ENCODE results near the gene MSANTD7. TPM values are rescaled to one million over a fixed set of nuclear protein-coding genes. Genes with fewer than 3 reads are reported as not detected.

The MSANTD7 gene
- total and polyA plus RNA-seq, 7 experiments from 2014 or later, result 7.6 to 31.4 (median 17.2) TPM

DNA sequence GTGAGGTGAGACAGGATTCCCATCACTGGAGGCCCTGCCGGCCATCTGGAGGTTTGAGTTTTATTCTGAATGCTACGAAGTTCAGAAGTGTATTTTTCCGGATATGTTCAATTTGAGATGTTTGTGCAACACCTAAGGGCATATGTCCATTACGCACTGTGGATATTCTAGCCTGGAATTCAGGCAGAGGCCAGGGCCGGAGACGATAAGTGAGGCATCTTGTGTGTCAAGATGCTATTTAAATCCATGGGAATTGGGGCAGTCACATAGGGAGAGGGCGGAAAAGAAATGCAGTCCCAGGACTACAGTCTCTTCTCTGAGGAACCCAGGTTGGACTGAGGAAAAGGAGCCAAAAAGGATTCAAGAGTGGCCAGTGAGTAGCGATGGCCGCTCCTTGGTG, 38.7 kb downstream of the MSANTD7 start:
- Mint-ChIP-seq H3K4me3 (peak overlapping the region; percentile 52 to 97 (median 94)), H3K4me1 (peaks cover 5 to 40% (median 35%) of the 10 kb centered on the region in 7 donors), H3K27ac (peak overlapping the region in 5 of 9 donors; percentile 29 to 91 (median 67)), H3K36me3 (peaks cover 0 to 1% (median 0%) of the 10 kb centered on the region in 5 donors), H3K27me3 (no peaks in the 10 kb centered on the region), H3K9me3 (no peaks in the 10 kb centered on the region)
- peaks cover 4 to 7% of the 10 kb centered on the region in 2 donors for H3K4me1 ChIP-seq (ENCODE audit: control insufficient read depth in 2 of 2, insufficient read depth in 2 of 2, low read length in 2 of 2)
- no peak for ATAC-seq
- H3K27ac ChIP-seq (ENCODE audit: low read depth, low read length), result no peak overlapping the region
- POLR2A ChIA-PET, result interaction anchor here (1.7 kb wide), 1 partner anchor 39 kb away, joined by 3 read pairs; the partner anchor contains the start of genes CDNF, HSPA14 and MSANTD7
- peaks cover 0 to 5% (median 0%) of the 10 kb centered on the region in 3 experiments for H3K36me3 ChIP-seq (ENCODE audit: control insufficient read depth in 2 of 3, insufficient read depth in 3 of 3, low read length in 3 of 3)
- no peaks in the 10 kb centered on the region for H3K27me3 ChIP-seq (ENCODE audit: control insufficient read depth in 2 of 2, insufficient read depth in 2 of 2, low read length in 2 of 2)
- H3K9me3 ChIP-seq (ENCODE audit: control insufficient read depth in 2 of 3, low read length in 3 of 3), result no peaks in the 10 kb centered on the region
- H3K4me3 ChIP-seq (ENCODE audit: low read length), result no peak overlapping the region
- CTCF ChIA-PET, result interaction anchor here (0.9 kb wide), 1 partner anchor 10 kb away, joined by 3 read pairs; no protein-coding TSS in a partner anchor
- intact Hi-C loops (cut with micrococcal nuclease), result loop anchor here (5.0 to 10.0 kb wide), 7 partner anchors 294 to 1941 kb away; partner anchors contain the start of genes PHYH (in 1 of the 2), PTER (in 1 of the 2), RSU1 (in 1 of the 2) and SEPHS1 (in 1 of the 2)
- DNase-seq, result no peak

GRCh38 chr10:14878266-14879123, 40.4 kb downstream of the MSANTD7 start, which contains the start of gene SUV39H2:
SUV39H2 (plus strand) TSS chr10:14878866; CDS start chr10:14878889, 23 bp downstream.
- no peaks in the 10 kb centered on the region for H3K27me3 ChIP-seq (ENCODE audit: control insufficient read depth in 2 of 2, insufficient read depth in 2 of 2, low read length in 2 of 2)
- H3K4me3 ChIP-seq (ENCODE audit: low read length), result peak within 1 kb of the TSS; percentile 92
- H3K9me3 Mint-ChIP-seq, result no peaks in the 10 kb centered on the region
- ATAC-seq (peak; percentile 93), DNase-seq (peak; percentile 81 to 97 (median 87))
- CTCF ChIA-PET, result interaction anchor here (1.2 kb wide), 1 partner anchor 41 kb away, joined by 3 read pairs; the partner anchor contains the start of gene CDNF
- intact Hi-C loops (cut with micrococcal nuclease), result loop anchor here (1.0 to 10.0 kb wide), 18 partner anchors 26 to 1939 kb away; partner anchors contain the start of genes CDNF (in 2 of the 2), DCLRE1C (in 2 of the 2), HSPA14 (in 2 of the 2) and MEIG1 (in 2 of the 2)
- no peaks in the 10 kb centered on the region for H3K9me3 ChIP-seq (ENCODE audit: control insufficient read depth in 2 of 3, low read length in 3 of 3)
- peak within 1 kb of the TSS; percentile 92 to 97 (median 94) for H3K4me3 Mint-ChIP-seq
- peak within 1 kb of the TSS; percentile 87 for H3K27ac ChIP-seq (ENCODE audit: low read depth, low read length)
- H3K36me3 Mint-ChIP-seq, result peaks cover 0 to 8% (median 0%) of the 10 kb centered on the region in 5 donors
- POLR2A ChIA-PET, result interaction anchor here (0.8 to 2.8 kb wide), 9 partner anchors 20 to 321 kb away, joined by 3 to 28 read pairs (median 3); partner anchors contain the start of genes CDNF, DCLRE1C, HSPA14 and MSANTD7
- H3K27ac Mint-ChIP-seq, result peak within 1 kb of the TSS; percentile 71 to 94 (median 91)
- H3K27me3 Mint-ChIP-seq, result no peaks in the 10 kb centered on the region
- H3K4me1 ChIP-seq (ENCODE audit: control insufficient read depth in 2 of 2, insufficient read depth in 2 of 2, low read length in 2 of 2), result peaks cover 4 to 7% of the 10 kb centered on the region in 2 donors
- peaks cover 0 to 5% (median 0%) of the 10 kb centered on the region in 3 experiments for H3K36me3 ChIP-seq (ENCODE audit: control insufficient read depth in 2 of 3, insufficient read depth in 3 of 3, low read length in 3 of 3)
- H3K4me1 Mint-ChIP-seq, result peaks cover 7 to 46% (median 41%) of the 10 kb centered on the region in 7 donors

GRCh38 chr10:14879124-14879927, 41.2 kb downstream of the MSANTD7 start:
- intact Hi-C loops (cut with micrococcal nuclease), result loop anchor here (2.0 to 10.0 kb wide), 10 partner anchors 275 to 1938 kb away; partner anchors contain the start of genes FAM171A1 (in 1 of the 2), PHYH (in 1 of the 2), PTER (in 1 of the 2) and RSU1 (in 1 of the 2)
- Mint-ChIP-seq H3K36me3 (peaks cover 0 to 10% (median 0%) of the 10 kb centered on the region in 5 donors), H3K9me3 (no peaks in the 10 kb centered on the region), H3K4me1 (peaks cover 7 to 46% (median 41%) of the 10 kb centered on the region in 7 donors), H3K4me3 (peak overlapping the region; percentile 90 to 94 (median 92)), H3K27ac (peak overlapping the region; percentile 71 to 94 (median 85)), H3K27me3 (no peaks in the 10 kb centered on the region)
- Histone ChIP-seq H3K9me3 (ENCODE audit: control insufficient read depth in 2 of 3, low read length in 3 of 3) (no peaks in the 10 kb centered on the region), H3K27me3 (ENCODE audit: control insufficient read depth in 2 of 2, insufficient read depth in 2 of 2, low read length in 2 of 2) (no peaks in the 10 kb centered on the region), H3K27ac (ENCODE audit: low read depth, low read length) (peak overlapping the region; percentile 87), H3K36me3 (ENCODE audit: control insufficient read depth in 2 of 3, insufficient read depth in 3 of 3, low read length in 3 of 3) (peaks cover 0 to 5% (median 0%) of the 10 kb centered on the region in 3 experiments), H3K4me1 (ENCODE audit: control insufficient read depth in 2 of 2, insufficient read depth in 2 of 2, low read length in 2 of 2) (peaks cover 4 to 12% of the 10 kb centered on the region in 2 donors), H3K4me3 (ENCODE audit: low read length) (peak overlapping the region; percentile 92)
- POLR2A ChIA-PET, result interaction anchor here (0.6 to 2.8 kb wide), 7 partner anchors 10 to 285 kb away, joined by 3 to 28 read pairs (median 3); partner anchors contain the start of genes CDNF, DCLRE1C, HSPA14 and MSANTD7
- peak; percentile 11 for ATAC-seq
- CTCF ChIA-PET, result interaction anchor here (1.2 kb wide), 1 partner anchor 42 kb away, joined by 3 read pairs; the partner anchor contains the start of gene CDNF
- peak in 8 of 9 donors; percentile 18 to 58 (median 34) for DNase-seq

DNA sequence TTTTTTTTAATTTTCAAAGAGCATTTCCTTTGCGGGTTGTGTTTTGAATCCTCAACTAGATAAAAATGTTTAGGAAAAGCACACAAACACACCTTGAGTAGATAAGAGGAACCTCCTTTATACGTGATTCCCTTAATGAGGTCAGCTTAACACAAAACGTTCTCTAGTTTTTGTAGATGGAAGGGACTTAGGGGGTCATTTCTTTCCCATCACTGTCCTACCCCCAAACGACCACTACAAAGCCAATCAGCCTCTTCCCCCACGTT, 41.8 kb downstream of the MSANTD7 start:
- Histone ChIP-seq H3K4me3 (ENCODE audit: low read length) (peak overlapping the region; percentile 92), H3K4me1 (ENCODE audit: control insufficient read depth in 2 of 2, insufficient read depth in 2 of 2, low read length in 2 of 2) (peaks cover 4 to 12% of the 10 kb centered on the region in 2 donors), H3K27me3 (ENCODE audit: control insufficient read depth in 2 of 2, insufficient read depth in 2 of 2, low read length in 2 of 2) (no peaks in the 10 kb centered on the region), H3K9me3 (ENCODE audit: control insufficient read depth in 2 of 3, low read length in 3 of 3) (no peaks in the 10 kb centered on the region), H3K36me3 (ENCODE audit: control insufficient read depth in 2 of 3, insufficient read depth in 3 of 3, low read length in 3 of 3) (peaks cover 0 to 5% (median 0%) of the 10 kb centered on the region in 3 experiments), H3K27ac (ENCODE audit: low read depth, low read length) (peak overlapping the region; percentile 87)
- Mint-ChIP-seq H3K4me1 (peaks cover 7 to 46% (median 41%) of the 10 kb centered on the region in 7 donors), H3K27me3 (no peaks in the 10 kb centered on the region), H3K27ac (peak overlapping the region; percentile 71 to 94 (median 85)), H3K9me3 (no peaks in the 10 kb centered on the region), H3K36me3 (peaks cover 0 to 10% (median 0%) of the 10 kb centered on the region in 5 donors), H3K4me3 (peak overlapping the region; percentile 90 to 94 (median 92))
- intact Hi-C loops (cut with micrococcal nuclease), result loop anchor here (2.0 to 10.0 kb wide), 10 partner anchors 275 to 1937 kb away; partner anchors contain the start of genes FAM171A1 (in 1 of the 2), PHYH (in 1 of the 2), PTER (in 1 of the 2) and RSU1 (in 1 of the 2)
- ChIA-PET CTCF (no interaction called here), POLR2A (interaction anchor here (0.6 to 2.8 kb wide), 4 partner anchors 9 to 285 kb away, joined by 3 to 28 read pairs (median 3); partner anchors contain the start of genes CDNF, HSPA14 and MSANTD7)
- ATAC-seq (no peak), DNase-seq (peak in 1 of 9 donors; percentile 28)

GRCh38 chr10:14880229-14880628, 42.1 kb downstream of the MSANTD7 start:
- H3K36me3 Mint-ChIP-seq, result peaks cover 0 to 10% (median 0%) of the 10 kb centered on the region in 5 donors
- H3K27me3 ChIP-seq (ENCODE audit: control insufficient read depth in 2 of 2, insufficient read depth in 2 of 2, low read length in 2 of 2), result no peaks in the 10 kb centered on the region
- H3K27ac Mint-ChIP-seq, result peak overlapping the region; percentile 71 to 94 (median 85)
- ChIA-PET POLR2A (interaction anchor here (1.0 kb wide), 1 partner anchor 12 kb away, joined by 3 read pairs; no protein-coding TSS in a partner anchor), CTCF (no interaction called here)
- H3K36me3 ChIP-seq (ENCODE audit: control insufficient read depth in 2 of 3, insufficient read depth in 3 of 3, low read length in 3 of 3), result peaks cover 0 to 5% (median 0%) of the 10 kb centered on the region in 3 experiments
- DNase-seq (peak in 2 of 9 donors; percentile 6 to 10), ATAC-seq (no peak)
- H3K4me3 ChIP-seq (ENCODE audit: low read length), result peak overlapping the region; percentile 92
- no peaks in the 10 kb centered on the region for H3K9me3 Mint-ChIP-seq
- H3K4me1 ChIP-seq (ENCODE audit: control insufficient read depth in 2 of 2, insufficient read depth in 2 of 2, low read length in 2 of 2), result peaks cover 4 to 12% of the 10 kb centered on the region in 2 donors
- intact Hi-C loops (cut with micrococcal nuclease), result no loop called here
- no peak overlapping the region for H3K27ac ChIP-seq (ENCODE audit: low read depth, low read length)
- peaks cover 7 to 46% (median 41%) of the 10 kb centered on the region in 7 donors for H3K4me1 Mint-ChIP-seq
- H3K27me3 Mint-ChIP-seq, result no peaks in the 10 kb centered on the region
- H3K4me3 Mint-ChIP-seq, result peak overlapping the region; percentile 90 to 94 (median 92)
- no peaks in the 10 kb centered on the region for H3K9me3 ChIP-seq (ENCODE audit: control insufficient read depth in 2 of 3, low read length in 3 of 3)
